ES-I3 (cell line): ENCODE results near the gene SLC7A11.
"Not testable (repeated sequence)": the region's sequence is repeated elsewhere in the genome, so short reads cannot be mapped to it uniquely, and the experiment has no call there.

Experiments used
- H3K36me3 ChIP-seq: 2 replicates; pipeline ENCODE4 v1.6.1; 2013; ENCODE audit warnings: mild to moderate bottlenecking, low read length, control low read depth, moderate library complexity; ENCODE audit not compliant: insufficient read depth
- H3K4me1 ChIP-seq: 2 replicates; pipeline ENCODE4 v1.6.1; 2013; ENCODE audit warnings: mild to moderate bottlenecking, control low read depth, low read length; ENCODE audit not compliant: insufficient read depth
- H3K9ac ChIP-seq: 2 replicates; pipeline ENCODE4 v1.6.1; 2013; ENCODE audit warnings: low read depth, mild to moderate bottlenecking, low read length, moderate library complexity
- H3K9me3 ChIP-seq: 2 replicates; pipeline ENCODE4 v1.6.1; 2013; ENCODE audit warnings: mild to moderate bottlenecking, low read length, moderate library complexity; ENCODE audit not compliant: control insufficient read depth, insufficient read depth

The SLC7A11 gene

DNA sequence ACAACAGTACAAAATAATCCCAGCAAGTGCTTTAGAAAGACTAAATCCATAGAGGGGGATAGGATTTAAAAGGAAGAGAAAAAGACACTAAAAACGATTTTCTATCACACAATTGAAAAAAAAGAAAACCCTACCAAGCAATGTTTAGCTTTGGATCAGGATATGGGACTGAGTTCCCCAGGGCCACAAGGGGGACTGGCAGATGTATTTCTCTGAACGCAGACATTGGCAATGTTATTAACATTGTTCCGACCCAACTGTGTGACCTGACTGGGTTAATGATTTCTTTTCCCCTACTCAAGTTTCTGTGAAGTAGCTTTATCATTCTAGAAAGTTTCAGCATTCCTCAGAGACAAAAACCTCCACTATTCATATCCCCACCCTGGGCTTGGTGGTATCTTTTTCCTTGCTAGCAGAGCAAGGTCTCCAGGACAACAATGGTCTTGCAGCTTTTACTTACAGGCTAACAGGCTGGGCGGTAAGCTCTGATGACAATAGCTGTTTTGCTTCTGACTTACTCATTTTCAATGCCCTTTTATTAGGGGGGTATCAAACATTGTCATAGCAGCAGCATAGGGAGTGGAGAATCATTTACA, 25.8 kb downstream of the SLC7A11 start:
- Histone ChIP-seq H3K4me1 (peaks cover 26% of the 10 kb centered on the region), H3K9me3 (no peaks in the 10 kb centered on the region), H3K36me3 (peaks cover 16% of the 10 kb centered on the region; the same call in 1 of the 2 replicates), H3K9ac (no peak overlapping the region)

GRCh38 chr4:138210576-138210975, 31.6 kb downstream of the SLC7A11 start:
- H3K9ac ChIP-seq, H3K9me3 ChIP-seq, H3K36me3 ChIP-seq, H3K4me1 ChIP-seq: not testable (repeated sequence)

GRCh38 chr4:138209094-138209493, 33.1 kb downstream of the SLC7A11 start:
- no peaks in the 10 kb centered on the region for H3K9me3 ChIP-seq
- no peaks in the 10 kb centered on the region; the same call in 1 of the 2 replicates for H3K4me1 ChIP-seq
- no peak overlapping the region for H3K9ac ChIP-seq
- no peaks in the 10 kb centered on the region for H3K36me3 ChIP-seq

DNA sequence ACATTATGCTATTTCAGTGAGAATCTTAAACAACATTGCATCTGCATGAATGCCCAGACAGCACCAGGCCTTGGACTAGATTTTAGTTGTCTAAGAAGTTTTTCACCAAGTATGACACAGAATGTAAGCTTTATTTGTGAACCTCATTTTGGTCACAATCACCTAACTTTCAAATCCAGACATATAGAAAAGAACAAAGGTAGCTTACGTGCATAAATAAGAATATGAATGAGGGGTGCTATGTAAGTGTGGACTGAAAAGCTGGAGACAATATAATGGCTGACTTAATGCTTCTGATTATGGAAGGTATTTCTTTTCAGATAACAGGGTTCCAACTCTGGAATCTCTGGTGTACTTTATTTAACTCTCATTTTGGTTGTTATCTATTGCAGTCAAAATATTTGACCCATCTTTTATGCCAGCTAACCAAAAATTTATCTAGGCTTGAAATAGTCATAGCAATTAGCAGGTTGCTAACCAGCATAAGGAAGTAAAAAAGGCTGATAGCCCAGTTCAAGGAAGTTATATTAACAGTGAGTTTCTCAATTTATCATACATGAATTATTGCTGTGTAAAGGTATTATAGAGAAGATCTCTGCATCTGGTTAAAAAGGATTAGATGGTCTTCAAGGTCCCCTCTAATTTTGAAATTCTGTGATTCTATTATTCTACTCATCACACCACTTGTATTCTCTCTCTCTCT, 36.5 kb downstream of the SLC7A11 start:
- no peak overlapping the region for H3K9ac ChIP-seq
- H3K36me3 ChIP-seq = no peaks in the 10 kb centered on the region
- H3K9me3 ChIP-seq = no peaks in the 10 kb centered on the region
- H3K4me1 ChIP-seq = peaks cover 4% of the 10 kb centered on the region; the same call in 1 of the 2 replicates

DNA sequence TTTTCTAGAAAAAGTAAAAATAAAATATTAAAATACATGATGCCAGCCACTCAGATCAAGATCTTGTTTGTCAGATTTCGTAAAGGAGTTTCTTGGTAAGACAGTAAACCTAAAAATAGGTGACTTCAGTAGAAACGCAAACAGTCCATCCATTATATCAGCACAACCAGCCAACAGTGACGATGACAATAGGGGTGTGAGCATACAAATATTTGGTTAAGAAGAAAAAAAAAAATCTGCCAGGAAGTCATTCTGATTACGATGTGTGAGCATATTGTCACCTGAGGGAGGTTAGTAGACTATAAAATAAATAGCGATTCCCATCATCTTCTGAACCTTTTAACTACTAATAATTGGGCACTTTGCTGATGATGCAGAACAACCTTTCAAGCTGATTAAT, 37.6 kb downstream of the SLC7A11 start:
- Histone ChIP-seq H3K4me1 (peaks cover 15% of the 10 kb centered on the region), H3K9me3 (no peaks in the 10 kb centered on the region), H3K9ac (no peak overlapping the region), H3K36me3 (no peaks in the 10 kb centered on the region)

DNA sequence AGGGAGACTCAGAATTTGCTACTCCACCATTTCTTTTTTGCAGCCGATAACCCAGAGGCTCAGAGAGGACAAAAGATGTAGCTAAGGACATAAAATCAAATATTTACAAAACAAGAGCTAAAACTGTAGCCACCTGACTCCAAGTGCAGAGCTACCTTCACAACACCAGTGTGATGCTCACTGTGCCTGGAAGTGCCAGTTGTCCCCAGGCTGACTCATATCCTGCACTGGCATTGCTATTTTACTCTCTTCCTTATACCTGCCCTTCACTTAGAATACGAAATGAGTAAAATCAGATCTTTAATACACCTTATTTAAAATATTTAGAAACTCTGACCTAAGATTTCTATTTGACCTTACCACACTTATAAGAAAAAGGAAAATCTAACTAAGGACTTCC, 39.5 kb downstream of the SLC7A11 start:
- no peaks in the 10 kb centered on the region for H3K9me3 ChIP-seq
- no peaks in the 10 kb centered on the region for H3K36me3 ChIP-seq
- H3K4me1 ChIP-seq = peaks cover 21% of the 10 kb centered on the region
- H3K9ac ChIP-seq = no peak overlapping the region

GRCh38 chr4:138200236-138200590, 41.9 kb downstream of the SLC7A11 start:
- Histone ChIP-seq H3K9ac (peak overlapping the region; percentile 2; the same call in 1 of the 2 replicates), H3K9me3 (no peaks in the 10 kb centered on the region), H3K4me1 (peaks cover 21% of the 10 kb centered on the region), H3K36me3 (no peaks in the 10 kb centered on the region)

GRCh38 chr4:138199568-138200235, 42.4 kb downstream of the SLC7A11 start:
- Histone ChIP-seq H3K36me3 (no peaks in the 10 kb centered on the region), H3K9ac (peak overlapping the region; percentile 2; the same call in 1 of the 2 replicates), H3K4me1 (peaks cover 21% of the 10 kb centered on the region), H3K9me3 (no peaks in the 10 kb centered on the region)

GRCh38 chr4:138196153-138196552, 46.0 kb downstream of the SLC7A11 start:
- no peak overlapping the region for H3K9ac ChIP-seq
- H3K36me3 ChIP-seq = no peaks in the 10 kb centered on the region
- peaks cover 31% of the 10 kb centered on the region for H3K4me1 ChIP-seq
- no peaks in the 10 kb centered on the region for H3K9me3 ChIP-seq

GRCh38 chr4:138193963-138194362, 48.2 kb downstream of the SLC7A11 start:
- Histone ChIP-seq H3K9ac (no peak overlapping the region), H3K9me3 (no peaks in the 10 kb centered on the region), H3K36me3 (no peaks in the 10 kb centered on the region), H3K4me1 (peaks cover 12% of the 10 kb centered on the region; the same call in 1 of the 2 replicates)

DNA sequence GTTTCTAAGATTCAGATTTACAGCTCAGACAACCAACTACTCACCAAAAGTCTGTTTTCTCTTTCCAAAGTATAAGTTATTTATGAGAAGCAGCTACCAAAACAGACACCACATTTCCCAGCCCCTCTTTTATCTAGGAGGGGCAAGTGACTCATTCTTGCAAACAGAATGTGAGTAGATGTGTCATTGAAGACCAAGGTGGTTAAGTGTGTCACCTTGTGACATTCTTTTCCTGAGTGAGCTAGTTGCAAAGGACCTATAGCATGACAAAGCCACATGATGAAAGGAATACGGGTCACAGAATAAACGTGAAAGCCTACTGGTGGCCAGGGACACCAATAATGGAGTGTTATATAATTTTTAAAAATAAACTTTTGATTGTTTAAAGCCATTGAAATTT, 50.0 kb downstream of the SLC7A11 start:
- Histone ChIP-seq H3K9me3 (no peaks in the 10 kb centered on the region), H3K9ac (no peak overlapping the region), H3K36me3 (no peaks in the 10 kb centered on the region), H3K4me1 (peaks cover 13% of the 10 kb centered on the region; the same call in 1 of the 2 replicates)

GRCh38 chr4:138190452-138190858, 51.7 kb downstream of the SLC7A11 start:
- no peak overlapping the region for H3K9ac ChIP-seq
- H3K9me3 ChIP-seq = no peaks in the 10 kb centered on the region
- H3K36me3 ChIP-seq = no peaks in the 10 kb centered on the region
- H3K4me1 ChIP-seq = peaks cover 28% of the 10 kb centered on the region; the same call in 1 of the 2 replicates

- peaks cover 28% of the 10 kb centered on the region; the same call in 1 of the 2 replicates for H3K4me1 ChIP-seq
- H3K9me3 ChIP-seq = no peaks in the 10 kb centered on the region
- no peak overlapping the region for H3K9ac ChIP-seq
These were observed 52.9 kb downstream of the SLC7A11 start for GRCh38 chr4:138189206-138189605.

DNA sequence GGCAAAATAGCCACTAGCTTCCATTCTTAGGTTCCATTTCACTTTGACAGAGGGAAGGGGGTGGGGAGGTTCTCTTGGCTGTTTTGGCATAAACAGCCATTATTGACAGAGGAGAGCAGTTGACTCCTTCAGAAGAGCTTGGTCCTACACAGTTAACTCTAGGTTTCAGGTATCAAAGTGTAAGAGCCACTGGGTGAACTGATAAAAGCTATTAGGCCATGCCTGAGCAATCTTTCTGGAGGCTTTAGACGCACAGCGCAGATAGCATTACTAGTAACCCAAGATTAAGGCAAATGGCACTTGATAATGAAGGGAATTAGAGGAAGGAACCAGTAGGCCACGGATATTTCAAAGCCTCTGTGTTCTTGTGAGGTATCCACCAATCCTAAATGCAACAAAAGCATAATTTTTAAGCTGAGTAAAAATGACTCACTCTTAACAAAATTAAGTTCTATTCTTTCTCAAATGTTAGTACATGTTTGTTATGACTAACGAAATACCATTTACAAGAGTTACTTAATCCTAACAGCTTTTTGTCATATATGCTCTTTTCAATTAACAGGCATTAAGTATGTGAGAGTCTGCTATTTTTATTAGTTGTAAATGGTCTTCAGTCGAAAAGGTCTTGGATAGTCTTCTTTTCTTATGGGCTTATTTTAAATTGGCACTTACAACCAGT, 53.6 kb downstream of the SLC7A11 start:
- H3K4me1 ChIP-seq = peaks cover 28% of the 10 kb centered on the region; the same call in 1 of the 2 replicates
- H3K9me3 ChIP-seq = no peaks in the 10 kb centered on the region
- no peaks in the 10 kb centered on the region for H3K36me3 ChIP-seq
- H3K9ac ChIP-seq = no peak overlapping the region

More at GRCh38 chr4:138189206-138189605, 52.9 kb downstream of the SLC7A11 start:
- H3K36me3 ChIP-seq = no peaks in the 10 kb centered on the region
